Activated CD4-positive, alpha-beta T cell treated with anti-CD3 and anti-CD28 coated beads, Interleukin-2, amount 50 U/mL, for 4 hours (primary cell): ENCODE results near the gene PIK3R2.
"Not testable (repeated sequence)": the region's sequence is repeated elsewhere in the genome, so short reads cannot be mapped to it uniquely, and the experiment has no call there.

ENCODE experiments used
- DNase-seq, 2 experiments: peaks; one replicate each; pipeline ENCODE4 v3.0.0-alpha.2; 2020

Gene PIK3R2

DNA sequence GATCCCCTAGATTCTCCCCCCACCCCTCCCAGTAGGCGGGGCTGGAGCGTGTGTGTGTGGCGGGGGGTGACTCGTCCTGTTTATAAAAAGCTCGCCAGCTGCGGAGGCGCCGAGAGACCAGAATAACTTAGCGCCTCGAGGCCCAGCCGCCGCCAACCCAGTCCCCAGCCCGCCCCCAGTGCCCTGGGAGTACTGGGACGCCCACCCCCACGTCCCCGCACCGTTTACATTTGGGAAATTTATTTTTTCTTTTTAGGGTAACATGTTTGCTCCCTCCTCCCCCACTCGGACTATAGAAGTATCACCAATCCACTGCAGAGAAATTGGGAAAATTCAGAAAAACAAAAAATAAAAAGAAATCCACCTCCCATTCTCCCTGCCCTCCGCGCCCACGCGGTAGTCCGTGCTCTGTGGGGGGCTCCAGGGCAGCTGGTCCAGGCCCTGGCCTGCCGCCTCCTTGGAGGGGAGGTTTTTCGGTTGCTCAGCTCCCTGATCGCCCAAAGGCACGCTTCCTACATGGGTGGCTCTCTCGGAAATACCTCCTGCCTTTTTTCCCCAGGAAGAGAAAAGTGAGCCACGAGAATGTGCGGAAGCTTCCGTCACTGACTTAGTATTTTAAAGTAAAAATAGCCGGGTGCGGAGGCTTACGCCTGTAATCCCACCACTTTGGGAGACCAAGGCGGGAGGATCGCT is 52.4 kb downstream of the PIK3R2 start:
- peak; percentile 48 to 53 for DNase-seq

DNA sequence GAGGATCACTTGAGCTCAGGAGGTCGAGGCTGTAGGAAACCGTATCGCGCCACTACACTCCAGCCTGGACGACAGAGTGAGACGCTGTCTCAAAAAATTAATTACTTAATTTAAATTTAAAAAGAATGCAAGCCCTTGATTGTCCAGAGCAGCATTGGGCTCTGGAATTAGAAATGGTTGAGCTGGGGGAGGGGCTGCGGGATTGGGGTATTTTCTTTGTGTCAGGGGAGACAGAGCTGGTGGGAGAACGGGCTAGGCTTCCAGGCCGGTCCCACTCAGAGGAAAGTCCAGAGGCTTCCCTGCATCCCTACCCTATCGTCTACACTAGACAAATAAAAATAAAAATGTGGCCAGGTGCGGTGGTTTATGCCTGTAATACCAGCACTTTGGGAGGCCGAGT is 53.1 kb downstream of the PIK3R2 start:
- DNase-seq: no peak

DNA sequence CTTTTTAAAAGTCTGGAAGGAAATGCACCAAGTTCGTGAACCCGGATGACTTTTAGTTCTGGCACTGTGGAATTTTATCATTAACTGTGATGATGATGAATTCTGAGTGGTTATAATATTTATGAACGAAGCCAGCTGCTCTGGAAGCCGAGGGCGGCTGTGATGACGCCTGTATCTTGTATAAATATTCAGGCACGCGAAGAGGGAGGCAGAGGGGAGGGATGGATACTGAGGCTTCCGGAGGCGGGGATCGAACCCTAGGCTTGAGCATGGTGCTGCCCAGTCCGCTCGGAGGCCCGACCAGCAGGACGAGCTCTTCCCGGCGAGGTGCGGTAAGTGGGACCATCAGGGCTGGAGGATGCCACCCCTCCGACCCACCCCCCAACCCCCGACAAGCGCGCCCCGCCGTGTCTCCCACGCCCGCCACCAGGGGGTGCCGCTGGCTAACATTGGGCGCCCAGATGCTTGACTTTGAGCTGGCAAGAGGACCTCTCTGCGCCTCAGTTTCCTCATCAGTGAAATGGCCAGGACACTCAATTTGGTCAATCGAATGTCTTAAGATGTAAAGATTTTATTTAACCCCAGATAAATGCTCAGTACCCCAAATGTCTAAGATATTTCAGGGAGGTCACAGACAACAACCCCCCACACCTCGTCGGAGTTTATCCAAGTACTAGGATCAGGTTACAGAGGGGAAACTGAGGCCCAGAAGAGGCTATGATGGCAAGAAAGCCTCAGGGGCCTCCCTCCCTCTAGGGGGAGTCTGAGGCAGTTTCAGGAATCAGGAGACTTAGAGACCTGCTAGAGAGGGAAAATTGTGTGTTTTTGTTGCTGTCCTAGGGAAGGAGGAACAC is 55.4 kb downstream of the PIK3R2 start:
- DNase-seq: peak; percentile 41 to 43

DNA sequence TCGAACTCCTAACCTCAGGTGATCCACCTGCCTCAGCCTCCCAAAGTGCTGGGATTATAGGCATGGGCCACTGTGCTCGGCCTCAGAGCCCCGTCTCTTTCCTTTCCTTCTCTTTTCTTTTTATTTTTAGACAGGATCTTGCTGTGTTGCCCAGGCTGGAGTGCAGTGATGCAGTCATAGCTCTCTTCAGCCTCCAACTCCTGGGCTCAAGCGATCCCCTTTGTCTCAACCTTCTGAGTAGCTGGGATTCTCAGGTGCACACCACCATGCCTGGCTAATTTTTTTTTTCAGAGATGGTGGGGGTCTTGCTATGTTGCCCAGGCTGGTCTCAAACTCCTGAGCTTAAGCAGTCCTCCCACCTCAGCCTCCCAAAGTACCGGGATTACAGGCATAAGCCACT is 56.9 kb downstream of the PIK3R2 start:
- DNase-seq: not testable (repeated sequence)

DNA sequence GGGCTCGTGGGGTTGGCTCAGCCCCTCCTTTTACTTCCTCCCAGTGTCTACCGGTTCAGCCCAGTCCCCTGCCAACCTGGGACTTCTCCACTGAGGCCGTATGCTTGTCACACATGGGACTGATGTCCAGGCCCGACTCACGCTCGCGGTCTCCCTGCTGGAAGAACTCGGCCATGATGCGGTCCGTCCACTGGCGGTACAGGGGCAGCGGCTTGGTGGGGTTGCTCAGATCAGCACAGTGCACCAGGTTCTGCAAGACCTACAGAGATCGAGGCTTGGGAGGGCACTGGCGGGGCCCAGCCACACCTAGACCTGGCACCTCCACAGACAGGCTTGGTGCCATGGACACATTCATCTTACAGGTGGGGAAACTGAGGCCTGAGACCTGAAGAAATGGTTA is 58.7 kb downstream of the PIK3R2 start:
- no peak for DNase-seq

DNA sequence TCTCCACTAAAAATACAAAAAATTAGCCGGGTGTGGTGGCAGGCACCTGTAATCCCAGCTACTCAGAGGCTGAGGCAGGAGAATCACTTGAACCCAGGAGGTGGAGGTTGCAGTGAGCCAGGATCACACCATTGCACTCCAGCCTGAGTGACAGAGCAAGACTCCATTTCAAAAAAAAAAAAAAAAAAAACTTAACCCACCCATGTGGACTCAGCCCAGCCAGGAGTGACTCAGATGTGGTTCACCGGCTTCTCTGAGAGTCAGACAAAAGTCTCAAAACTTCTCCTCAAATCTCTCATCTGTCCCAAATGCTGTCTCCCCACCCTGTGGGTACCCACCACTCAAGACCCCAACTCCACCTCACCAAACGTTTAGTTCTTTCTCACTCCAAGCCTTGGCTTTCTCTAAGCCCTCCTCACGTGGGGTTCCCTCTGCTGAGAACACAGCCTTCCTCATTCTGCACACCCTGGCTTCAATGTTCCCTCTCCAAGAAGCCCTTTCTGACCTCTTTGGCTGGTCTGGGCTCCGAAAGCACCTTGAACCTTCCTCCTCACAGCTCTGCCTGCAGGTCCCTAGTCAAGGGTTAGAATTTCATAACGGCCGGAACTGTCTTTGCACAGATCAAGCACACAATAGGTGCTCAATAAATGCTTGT is 61.9 kb downstream of the PIK3R2 start:
- DNase-seq: no peak

DNA sequence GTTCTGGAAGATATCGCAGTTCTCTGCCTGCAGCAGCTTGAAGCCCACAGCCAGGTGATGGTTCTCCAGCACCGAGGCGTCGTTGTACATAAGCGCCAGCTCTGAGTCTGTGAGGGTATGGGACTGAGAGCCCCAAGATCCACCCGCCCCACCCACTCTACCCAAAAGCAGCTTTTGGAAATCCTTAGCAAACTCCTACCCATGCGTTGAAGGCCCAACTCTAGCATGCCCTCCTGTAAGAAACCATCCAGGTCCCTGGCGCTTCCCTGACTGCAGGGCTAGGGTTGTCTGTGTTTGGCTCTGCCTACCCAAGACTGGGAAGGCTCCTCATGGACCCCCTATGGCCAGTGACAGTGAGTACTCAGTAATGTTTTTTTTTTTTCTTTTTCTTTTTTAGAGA is 63.8 kb downstream of the PIK3R2 start:
- no peak for DNase-seq

DNA sequence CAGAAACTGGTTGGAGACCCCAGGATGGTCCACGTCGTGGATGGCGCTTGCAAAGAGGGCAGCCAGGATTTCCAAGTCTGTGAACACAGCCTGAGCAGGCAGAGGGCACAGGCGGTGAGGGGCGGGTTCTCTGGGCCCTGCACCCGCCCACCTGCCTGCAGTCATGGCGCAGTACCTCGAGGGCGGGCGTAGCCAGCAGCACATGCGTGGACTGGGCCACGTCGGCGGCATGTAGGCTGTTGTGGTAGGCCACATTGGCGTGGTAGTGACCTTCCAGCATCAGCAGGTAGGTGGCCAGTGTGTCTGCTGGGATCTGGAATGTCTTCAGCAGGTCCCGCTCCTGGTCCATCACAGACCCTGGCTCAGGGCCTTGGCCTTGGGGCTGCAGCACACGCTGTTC is 65.2 kb downstream of the PIK3R2 start:
- no peak for DNase-seq

DNA sequence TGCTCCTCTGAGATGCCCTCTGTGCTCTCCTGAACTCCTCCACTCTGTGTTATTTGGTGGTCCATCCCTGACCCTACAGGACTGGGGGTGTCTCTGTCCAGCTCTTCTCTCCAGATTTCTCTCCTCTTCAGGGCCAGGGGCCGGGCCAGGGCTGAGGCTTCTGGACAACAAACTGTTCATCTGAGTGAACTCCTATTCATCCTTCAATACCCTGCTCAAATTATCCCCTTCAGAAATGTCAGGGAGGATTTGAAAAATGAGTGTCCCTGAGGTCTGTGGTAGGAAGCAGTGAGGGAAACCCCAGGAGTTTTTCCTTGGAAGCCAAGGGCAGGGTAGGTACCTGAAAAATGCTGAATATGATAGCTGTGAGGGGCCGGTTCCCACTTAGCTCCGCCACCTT is 65.6 kb downstream of the PIK3R2 start:
- no peak for DNase-seq
